Measurements from ENCODE around the gene PPP1R13B. TPM values are rescaled to one million over a fixed set of nuclear protein-coding genes. Genes with fewer than 3 reads are reported as not detected.
"Not testable (repeated sequence)": the region's sequence is repeated elsewhere in the genome, so short reads cannot be mapped to it uniquely, and the experiment has no call there.

The PPP1R13B gene
- total RNA-seq, 3 donors from 2014 or later: 49.6 to 65.5 (median 52.1) TPM

- peaks cover 51% of the 10 kb centered on the region for H3K4me1 ChIP-seq (ENCODE audit: low read depth)
- DNase-seq (peak; percentile 5 to 39 (median 33)), ATAC-seq (no peak)
- intact Hi-C loops (cut with DNase I, micrococcal nuclease): no loop called here
- no peaks in the 10 kb centered on the region for H3K9me3 ChIP-seq
- TF ChIP-seq, protein P1, sequence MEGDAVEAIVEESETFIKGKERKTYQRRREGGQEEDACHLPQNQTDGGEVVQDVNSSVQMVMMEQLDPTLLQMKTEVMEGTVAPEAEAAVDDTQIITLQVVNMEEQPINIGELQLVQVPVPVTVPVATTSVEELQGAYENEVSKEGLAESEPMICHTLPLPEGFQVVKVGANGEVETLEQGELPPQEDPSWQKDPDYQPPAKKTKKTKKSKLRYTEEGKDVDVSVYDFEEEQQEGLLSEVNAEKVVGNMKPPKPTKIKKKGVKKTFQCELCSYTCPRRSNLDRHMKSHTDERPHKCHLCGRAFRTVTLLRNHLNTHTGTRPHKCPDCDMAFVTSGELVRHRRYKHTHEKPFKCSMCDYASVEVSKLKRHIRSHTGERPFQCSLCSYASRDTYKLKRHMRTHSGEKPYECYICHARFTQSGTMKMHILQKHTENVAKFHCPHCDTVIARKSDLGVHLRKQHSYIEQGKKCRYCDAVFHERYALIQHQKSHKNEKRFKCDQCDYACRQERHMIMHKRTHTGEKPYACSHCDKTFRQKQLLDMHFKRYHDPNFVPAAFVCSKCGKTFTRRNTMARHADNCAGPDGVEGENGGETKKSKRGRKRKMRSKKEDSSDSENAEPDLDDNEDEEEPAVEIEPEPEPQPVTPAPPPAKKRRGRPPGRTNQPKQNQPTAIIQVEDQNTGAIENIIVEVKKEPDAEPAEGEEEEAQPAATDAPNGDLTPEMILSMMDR (IDR thresholded peaks at IDR 0.05): no peak
- no peaks in the 10 kb centered on the region for H3K36me3 ChIP-seq (ENCODE audit: low read depth)
- no peak overlapping the region for H3K4me3 ChIP-seq
Measured at GRCh38 chr14:103891667-103892215, 44.4 kb upstream of the PPP1R13B start.

DNA sequence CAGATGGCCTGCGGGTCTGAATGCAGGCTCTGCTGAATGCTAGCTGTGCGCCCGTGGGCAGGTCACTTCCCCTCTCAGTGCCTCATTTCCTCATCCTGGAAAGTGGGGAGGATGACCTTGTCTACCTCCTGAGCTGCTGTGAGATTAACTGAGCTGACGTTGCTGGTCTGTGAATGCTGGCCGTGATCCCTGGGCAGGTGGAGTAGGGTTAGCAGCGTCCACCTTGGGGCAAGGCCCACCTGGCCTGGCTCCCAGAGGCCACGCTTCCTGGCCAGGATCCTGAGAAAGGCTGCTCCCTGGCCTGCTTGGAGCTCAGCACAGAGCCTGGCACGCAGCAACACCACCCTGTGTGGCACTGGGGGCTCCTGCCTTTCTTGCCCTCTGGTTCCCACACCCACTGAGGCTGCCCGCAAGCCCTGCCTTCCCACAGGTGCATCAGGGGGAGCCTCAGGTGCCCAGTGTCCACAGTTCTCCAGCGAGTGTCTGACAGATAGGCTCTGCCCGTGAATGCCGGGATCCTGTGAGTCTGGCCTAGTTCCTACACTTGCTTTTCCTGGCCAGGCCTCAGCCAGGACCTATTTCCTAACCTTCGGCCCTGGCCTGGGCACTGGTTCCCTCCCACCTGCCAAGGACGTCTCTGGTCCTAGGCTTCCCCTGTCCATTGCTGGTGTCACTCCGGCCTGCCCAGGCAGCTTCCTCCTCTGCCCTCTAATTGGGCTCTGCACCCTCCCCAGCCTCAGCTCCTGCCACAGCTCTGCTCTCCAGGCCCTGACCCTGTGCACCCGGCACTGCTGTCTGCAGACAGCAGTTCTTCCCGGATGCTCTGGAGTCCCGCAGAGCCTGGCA is 43.7 kb upstream of the PPP1R13B start:
- peak; percentile 9 to 43 (median 42) for DNase-seq
- TF ChIP-seq, protein P1 (IDR thresholded peaks at IDR 0.05): no peak
- intact Hi-C loops (cut with DNase I, micrococcal nuclease): no loop called here
- Histone ChIP-seq H3K4me3 (no peak overlapping the region), H3K4me1 (ENCODE audit: low read depth) (peaks cover 48% of the 10 kb centered on the region), H3K9me3 (no peaks in the 10 kb centered on the region), H3K36me3 (ENCODE audit: low read depth) (no peaks in the 10 kb centered on the region)
- ATAC-seq: no peak

GRCh38 chr14:103890052-103890371 is 42.6 kb upstream of the PPP1R13B start:
- Histone ChIP-seq H3K36me3 (ENCODE audit: low read depth) (no peaks in the 10 kb centered on the region), H3K4me1 (ENCODE audit: low read depth) (peaks cover 43% of the 10 kb centered on the region), H3K4me3 (no peak overlapping the region), H3K9me3 (no peaks in the 10 kb centered on the region)
- TF ChIP-seq, protein P1 (IDR thresholded peaks at IDR 0.05): no peak
- no peak for ATAC-seq
- DNase-seq: peak in 2 of 3 donors; percentile 15 to 39
- intact Hi-C loops (cut with DNase I, micrococcal nuclease): no loop called here

GRCh38 chr14:103889313-103890051 is 42.1 kb upstream of the PPP1R13B start:
- Histone ChIP-seq H3K4me3 (no peak overlapping the region), H3K9me3 (no peaks in the 10 kb centered on the region), H3K4me1 (ENCODE audit: low read depth) (peaks cover 38% of the 10 kb centered on the region), H3K36me3 (ENCODE audit: low read depth) (no peaks in the 10 kb centered on the region)
- intact Hi-C loops (cut with DNase I, micrococcal nuclease): no loop called here
- TF ChIP-seq, protein P1 (IDR thresholded peaks at IDR 0.05): no peak
- ATAC-seq (peak; percentile 70), DNase-seq (peak; percentile 79 to 84 (median 82))

- DNase-seq; intact Hi-C loops (cut with DNase I, micrococcal nuclease); ATAC-seq; H3K36me3 ChIP-seq (ENCODE audit: low read depth); H3K9me3 ChIP-seq; H3K4me3 ChIP-seq: not testable (repeated sequence)
- peaks cover 32% of the 10 kb centered on the region for H3K4me1 ChIP-seq (ENCODE audit: low read depth)
Measured at GRCh38 chr14:103889002-103889312, 41.6 kb upstream of the PPP1R13B start.

DNA sequence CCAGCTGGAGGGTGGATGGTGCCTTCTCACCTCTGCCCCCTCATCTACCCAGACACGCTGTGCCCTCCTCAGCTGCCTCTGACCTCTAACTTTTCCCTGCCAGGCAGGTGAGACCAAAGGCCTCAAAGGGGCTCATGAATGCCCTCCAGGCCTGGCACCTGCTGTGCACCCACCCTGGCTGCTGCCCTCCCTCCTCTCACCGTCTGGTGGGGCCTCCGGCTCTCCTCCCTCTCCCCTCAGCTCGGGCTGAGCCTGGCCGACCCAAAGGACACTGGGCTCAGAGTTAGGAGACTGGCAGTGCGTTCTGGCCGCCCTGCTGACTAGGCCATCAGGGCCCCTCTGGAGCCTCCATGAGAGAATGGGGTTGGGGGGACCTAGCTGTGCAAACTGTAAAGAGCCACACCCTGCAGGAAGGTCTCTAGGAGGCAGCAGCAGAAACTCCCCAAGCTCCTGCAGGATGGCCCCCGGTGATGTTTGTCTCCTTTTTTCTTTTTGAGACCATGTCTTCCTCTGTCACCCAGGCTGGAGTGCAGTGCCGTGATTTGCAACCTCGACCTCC is 40.3 kb upstream of the PPP1R13B start:
- ATAC-seq: no peak
- Histone ChIP-seq H3K4me3 (no peak overlapping the region), H3K9me3 (no peaks in the 10 kb centered on the region), H3K36me3 (ENCODE audit: low read depth) (no peaks in the 10 kb centered on the region), H3K4me1 (ENCODE audit: low read depth) (peaks cover 36% of the 10 kb centered on the region)
- DNase-seq: no peak
- intact Hi-C loops (cut with DNase I, micrococcal nuclease): no loop called here
- TF ChIP-seq, protein P1 (IDR thresholded peaks at IDR 0.05): no peak

Measured in mucosa of descending colon (tissue), 3 donors.